GM18502 (cell line): Measurements from ENCODE around the gene HERC4.
"Not testable (repeated sequence)": the region's sequence is repeated elsewhere in the genome, so short reads cannot be mapped to it uniquely, and the experiment has no call there.

Source experiments
- ATAC-seq: cut with Tn5 transposase; IDR thresholded peaks from one replicate; pipeline ENCODE4 v1.9.1; 2021; ENCODE audit warnings: mild to moderate bottlenecking; ENCODE audit not compliant: unreplicated experiment, poor library complexity

Gene HERC4

DNA sequence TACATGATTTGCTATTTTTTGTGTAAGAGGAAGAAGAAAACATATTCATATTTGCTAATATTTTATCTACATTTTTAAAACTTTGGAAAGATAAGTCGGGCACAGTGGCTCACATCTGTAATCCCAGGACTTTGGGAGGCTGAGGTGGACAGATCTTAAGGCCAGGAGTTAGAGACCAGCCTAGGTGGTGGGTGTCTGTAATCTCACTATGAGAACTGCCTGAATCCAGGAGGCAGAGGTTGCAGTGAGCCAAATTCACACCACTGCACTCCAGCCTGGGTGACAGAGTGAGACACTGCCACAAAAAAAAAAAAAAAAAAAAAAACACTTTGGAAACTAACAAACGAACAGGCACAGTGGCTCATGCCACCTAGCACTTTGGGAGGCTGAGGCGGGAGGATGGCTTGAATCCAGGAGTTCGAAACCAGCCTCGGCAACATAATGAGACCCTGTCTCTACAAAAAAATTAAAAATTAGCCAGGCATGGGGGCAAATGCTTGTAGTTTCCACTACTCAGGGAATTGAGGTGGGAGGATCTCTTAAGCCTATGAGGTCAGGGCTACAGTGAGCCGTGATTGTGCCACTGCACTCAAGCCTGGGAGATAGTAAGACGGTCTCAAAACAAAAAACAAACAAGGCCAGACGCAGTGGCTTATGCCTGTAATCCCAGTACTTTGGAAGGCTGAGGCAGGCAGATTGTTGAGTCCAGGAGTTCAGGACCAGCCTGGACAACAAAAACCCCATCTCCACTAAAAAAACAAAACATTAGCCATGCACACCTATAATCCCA, 25.6 kb downstream of the HERC4 start:
- ATAC-seq = no peak

- ATAC-seq = no peak
Measured at GRCh38 chr10:68047554-68048327, 27.3 kb downstream of the HERC4 start.

DNA sequence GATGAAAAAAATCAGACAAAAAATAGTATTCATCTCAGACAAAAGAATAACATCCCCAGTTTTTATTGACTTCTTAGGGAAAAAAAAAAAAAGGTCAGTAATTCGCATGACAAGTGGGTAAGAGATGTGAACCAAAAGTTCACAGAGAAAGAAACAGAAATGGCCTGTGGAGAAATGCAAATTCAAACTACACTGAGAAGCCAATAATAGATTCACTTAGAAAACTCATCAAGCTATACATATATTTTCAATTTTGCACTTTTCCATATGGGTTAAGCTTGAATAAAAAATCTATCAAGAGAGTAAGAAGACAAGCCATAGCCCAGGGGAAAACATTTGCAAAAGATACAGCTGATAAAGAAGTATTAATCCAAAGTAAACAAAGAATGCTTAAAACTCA, 28.0 kb downstream of the HERC4 start:
- ATAC-seq = no peak

GRCh38 chr10:68046642-68047041, 28.4 kb downstream of the HERC4 start:
- ATAC-seq = no peak

DNA sequence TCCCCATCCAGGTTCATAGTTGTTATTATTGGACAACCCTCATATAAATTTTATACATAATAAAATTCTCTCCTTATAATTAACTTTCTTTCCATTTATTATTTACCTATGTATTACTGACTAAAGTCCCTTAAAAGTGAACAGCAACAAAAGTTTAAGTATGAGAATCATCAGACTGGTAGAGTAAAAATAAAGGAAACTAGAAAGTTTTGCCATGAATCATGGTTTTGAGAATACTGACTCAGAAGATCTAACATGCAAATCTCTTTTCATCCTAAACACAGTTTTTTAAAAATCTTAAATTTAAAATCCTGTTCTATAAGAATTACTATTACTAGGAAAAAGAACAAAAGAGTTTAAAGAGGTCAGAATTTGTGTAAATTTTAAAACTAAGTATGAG, 32.1 kb downstream of the HERC4 start:
- peak; percentile 49 for ATAC-seq

DNA sequence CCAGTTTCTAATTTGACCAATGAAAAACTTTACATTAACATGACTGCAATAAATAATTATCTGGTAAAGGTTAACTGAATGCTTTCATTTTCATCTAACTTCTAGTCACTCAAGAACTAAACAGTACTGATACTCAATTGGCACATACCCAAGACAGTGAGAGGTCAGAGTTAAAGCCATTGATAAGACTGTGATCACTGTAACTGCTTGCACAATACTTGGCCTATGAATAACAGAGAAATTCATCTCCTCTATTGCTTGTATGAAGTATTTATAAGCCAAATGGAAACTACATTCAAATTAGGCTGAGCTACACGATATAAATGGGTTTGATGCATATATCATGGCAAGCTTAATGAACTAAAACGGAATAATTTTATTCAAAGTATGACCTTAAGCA, 43.0 kb downstream of the HERC4 start:
- no peak for ATAC-seq

DNA sequence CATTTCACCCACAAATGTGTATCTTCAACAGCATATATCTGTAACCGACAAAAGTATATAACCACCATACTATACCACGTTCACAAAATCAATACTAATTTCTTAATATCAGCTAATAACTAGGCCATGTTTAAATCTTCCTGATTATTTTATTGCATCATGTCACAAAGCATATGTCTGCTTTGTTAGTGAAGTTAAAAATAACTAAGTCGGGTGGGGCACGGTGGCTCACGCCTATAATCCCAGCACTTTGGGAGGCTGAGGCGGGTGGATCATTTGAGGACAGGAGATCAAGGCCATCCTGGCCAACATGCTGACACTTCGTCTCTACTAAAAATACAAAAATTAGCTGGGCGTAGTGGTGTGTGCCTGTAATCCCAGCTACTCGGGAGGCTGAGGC, 47.7 kb downstream of the HERC4 start:
- ATAC-seq = no peak

DNA sequence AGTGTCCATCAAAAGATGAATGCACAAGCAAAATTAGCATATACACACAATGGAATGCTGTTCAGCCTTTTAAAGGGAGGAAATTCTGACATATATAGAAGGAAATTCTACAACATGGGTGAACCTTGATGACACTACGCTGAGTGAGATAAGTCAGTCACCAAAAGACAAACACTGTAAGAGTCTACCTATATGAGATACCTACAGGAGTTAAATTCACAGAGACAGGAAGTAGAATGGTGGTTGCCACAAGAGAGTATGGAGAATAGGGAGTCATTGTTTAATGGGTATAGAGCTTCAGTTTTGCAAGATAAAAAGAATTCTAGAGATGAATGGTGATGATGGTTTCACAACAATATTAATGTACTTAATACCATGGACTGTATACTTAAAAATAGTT, 51.8 kb downstream of the HERC4 start:
- ATAC-seq = no peak

DNA sequence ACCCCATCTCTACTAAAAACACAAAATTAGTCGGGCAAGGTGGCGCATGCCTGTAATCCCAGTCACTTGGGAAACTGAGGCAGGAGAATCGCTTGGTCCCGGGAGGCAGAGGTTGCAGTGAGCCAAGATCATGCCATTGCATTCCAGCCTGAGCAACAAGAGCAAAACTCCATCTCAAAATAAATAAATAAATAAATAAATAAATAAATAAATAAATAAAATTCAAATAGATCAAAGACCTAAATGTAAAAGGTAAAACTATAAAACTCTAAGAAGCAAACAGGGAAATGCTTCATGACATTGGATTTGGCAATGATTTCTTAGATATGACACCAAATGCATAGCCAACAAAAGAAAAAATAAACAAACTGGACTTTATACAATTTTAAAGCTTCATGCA, 52.8 kb downstream of the HERC4 start:
- not testable (repeated sequence) for ATAC-seq

- ATAC-seq = not testable (repeated sequence)
Measured at GRCh38 chr10:68016519-68016918, 58.6 kb downstream of the HERC4 start.

- no peak for ATAC-seq
Measured at GRCh38 chr10:68010426-68010940, 64.6 kb downstream of the HERC4 start.

- no peak for ATAC-seq
Measured at GRCh38 chr10:68007356-68007755, 67.7 kb downstream of the HERC4 start.

DNA sequence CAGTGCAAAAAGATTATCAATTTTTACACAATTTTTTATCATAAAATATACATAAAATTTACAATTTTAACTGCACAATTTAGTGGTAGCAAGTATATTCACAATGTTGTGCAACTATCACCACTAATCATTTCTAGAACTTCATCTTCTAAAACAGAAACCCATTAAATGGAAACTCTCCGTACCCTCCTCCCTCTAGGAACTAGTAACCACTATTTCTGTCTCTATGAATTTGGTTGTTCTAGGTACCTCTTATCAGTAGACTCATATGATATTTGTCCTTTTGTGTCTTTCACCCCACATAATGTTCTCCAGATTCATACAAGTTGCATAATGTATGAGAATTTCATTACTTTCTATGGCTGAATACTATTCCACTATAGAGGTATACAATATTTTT, 73.5 kb downstream of the HERC4 start:
- no peak for ATAC-seq

- no peak for ATAC-seq
Measured at GRCh38 chr10:68001000-68001399, 74.1 kb downstream of the HERC4 start.

GRCh38 chr10:67990093-67990492, 85.0 kb downstream of the HERC4 start:
- no peak for ATAC-seq

GRCh38 chr10:67988606-67989005, 86.5 kb downstream of the HERC4 start:
- no peak for ATAC-seq

DNA sequence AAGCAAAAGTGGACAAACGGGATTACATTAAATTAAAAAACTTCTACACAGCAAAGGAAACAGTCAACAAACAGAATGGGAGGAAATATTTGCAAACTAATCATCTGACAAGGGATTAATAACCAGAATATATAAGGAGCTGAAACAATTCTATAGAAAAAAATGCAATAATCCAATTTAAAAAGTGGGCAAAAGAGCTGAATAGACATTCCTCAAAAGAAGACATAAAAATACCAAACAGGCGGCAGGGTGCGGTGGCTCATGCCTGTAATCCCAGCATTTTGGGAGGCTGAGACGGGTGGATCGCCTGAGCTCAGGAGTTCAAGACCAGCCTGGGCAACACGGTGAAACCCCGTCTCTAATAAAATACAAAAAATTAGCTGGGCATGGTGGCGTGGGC, 92.5 kb downstream of the HERC4 start:
- ATAC-seq = not testable (repeated sequence)

GRCh38 chr10:67978749-67979148, 96.3 kb downstream of the HERC4 start:
- ATAC-seq = no peak

DNA sequence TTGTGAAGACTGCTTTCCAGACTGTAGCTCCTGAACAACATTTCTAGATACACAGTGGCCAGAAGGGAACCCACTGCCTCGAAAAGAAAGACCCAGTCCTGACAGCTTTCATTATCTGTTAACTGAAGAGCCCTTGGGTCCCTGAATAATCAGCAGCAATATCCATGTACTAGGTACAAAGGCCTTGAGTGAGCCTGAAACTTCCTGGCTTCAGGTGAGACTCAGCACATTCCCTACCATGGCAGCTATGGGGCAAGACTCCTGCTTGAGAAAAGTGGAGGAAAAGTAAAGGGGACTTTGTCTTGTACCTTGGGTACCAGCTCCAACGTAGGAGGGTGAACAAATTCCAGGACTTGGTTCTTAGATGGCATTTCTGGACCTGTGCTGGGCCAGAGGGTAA, 97.8 kb downstream of the HERC4 start:
- ATAC-seq = no peak

DNA sequence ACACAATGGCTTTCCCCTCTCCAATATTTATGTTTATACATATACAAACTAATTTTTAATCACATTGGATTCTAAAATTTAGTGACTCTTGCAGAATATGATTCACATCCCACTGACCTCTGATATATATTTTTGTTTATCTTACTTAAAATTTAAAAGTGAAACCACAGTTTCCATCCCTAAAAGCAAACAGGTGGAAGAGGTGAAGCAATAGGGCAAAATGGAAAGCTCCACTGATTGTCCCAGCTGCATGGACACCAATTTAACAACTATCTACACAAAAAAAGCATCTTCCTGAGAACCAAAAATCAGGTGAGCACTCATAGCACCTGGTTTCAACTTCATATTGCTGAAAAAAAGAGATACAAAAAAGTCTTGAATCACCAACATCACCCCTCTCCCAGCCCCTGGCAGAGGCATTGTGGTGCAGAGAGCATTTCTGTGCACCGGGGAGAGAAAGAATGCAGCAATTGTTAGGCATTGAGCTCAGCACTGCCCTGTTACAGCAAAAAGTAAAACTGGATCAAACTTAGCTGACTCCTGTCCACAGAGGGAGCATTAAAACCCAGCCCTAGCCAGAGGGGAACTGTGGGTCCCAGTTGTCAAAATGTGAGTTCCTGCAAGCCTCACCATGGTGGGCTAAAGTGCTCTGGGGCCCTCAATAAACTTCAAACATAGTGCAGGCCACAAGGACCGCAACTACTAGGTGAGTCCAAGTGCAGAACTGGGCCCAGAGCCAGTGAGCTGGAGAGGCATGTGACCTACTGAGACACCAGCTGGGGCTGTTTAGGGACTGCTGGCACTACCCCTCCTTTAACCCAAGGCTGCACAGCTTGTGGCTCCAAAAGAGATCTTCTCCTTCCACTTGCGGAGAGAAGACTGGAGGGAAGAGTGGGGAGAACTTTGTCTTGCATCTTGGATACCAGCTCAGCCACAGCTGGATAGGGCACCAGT, 98.5 kb downstream of the HERC4 start:
- no peak for ATAC-seq
